ENCODE results near the gene MBD4. TPM values are rescaled to one million over a fixed set of nuclear protein-coding genes. Genes with fewer than 3 reads are reported as not detected.

Gene MBD4
- total RNA-seq: 30.0 and 38.7 TPM in 2 replicates

DNA sequence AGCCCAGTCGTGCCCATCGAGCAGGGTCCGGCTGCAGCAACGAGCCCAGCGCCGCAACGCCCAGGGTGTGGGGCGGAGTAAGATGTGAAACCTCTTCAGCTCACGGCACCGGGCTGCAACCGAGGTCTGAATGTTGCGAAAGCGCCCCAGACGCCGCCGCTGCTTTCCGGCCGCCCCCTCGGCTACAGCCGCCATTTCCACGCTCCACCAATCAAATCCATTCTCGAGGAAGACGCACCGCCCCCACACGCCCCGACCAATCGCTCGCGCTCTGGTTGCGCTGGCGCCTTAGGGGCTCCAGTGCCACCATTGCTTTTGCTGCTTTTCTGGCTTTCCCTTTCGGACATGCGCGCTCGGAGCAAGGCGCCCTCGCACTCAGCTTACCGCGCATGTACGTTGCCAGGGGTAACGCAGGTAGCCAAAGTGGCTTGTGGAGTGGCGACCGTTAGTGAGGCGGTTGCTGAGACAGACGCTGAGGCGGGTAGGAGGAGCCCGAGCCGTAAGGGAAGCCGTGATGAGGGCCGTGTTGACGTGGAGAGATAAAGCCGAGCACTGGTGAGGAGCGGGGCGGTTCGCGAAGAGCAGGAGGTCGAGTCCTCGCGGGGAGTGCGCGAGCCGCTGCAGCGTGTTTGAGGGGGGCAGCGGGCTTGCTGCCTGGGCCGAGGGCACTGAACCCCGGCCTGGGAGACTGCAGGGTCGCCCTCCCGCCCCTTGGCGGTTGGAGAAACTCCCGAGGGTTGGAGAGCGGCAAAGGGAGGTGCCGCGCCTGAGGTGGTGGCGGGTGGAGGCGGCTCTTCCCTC is at the start of gene MBD4, which contains the start of gene IFT122:
MBD4 (minus strand) TSS at position 132 of the 801 bp plus-strand sequence; CDS start at position 17, 115 bp downstream.
IFT122 (plus strand) TSS at position 408 of the 801 bp plus-strand sequence; CDS start at position 515, 107 bp downstream.

DNA sequence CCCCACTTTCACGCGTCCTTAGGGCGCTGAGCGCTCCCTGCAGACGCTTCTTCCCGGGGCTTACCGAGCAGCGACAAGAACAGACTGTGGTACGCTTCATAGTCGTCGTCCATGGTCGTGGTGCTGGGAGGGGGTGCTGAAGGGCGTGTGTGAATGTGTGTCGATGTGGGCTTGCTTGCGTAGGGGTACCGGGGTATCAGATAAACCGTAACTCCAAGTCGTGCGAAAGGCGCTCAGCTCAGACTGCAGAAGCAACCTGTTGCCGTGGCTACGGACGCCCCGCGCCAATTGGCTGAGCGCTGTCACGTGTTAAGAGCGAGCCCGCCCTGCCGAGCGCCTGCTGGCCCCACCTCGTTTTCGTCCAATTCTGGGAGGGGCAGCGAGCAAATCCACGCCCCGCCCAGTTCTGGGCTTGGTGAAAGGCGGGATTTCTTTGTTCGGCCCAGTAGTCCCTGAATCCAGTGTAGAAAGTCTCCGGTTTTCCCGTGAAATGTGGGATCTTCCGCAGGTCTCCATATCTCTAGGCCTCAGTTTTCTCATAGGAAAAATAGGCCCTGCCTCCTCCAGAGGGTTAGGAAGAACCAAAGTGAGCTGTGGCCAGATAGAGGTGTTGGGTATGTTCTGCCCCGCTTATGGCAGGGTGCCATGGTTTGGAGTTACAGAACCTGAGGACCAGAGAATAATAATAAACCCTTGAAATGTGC is 11.2 kb downstream of the MBD4 start, which contains the start of gene EFCAB12:
EFCAB12 (minus strand) TSS at position 261 of the 704 bp plus-strand sequence; CDS start at position 113, 148 bp downstream.

Other genes starting within 250 kb of the MBD4 start
- 502 and 503 TPM in 2 replicates for gene COPG1, start 190.3 kb downstream of the MBD4 start, total RNA-seq
- gene HMCES, start 161.1 kb downstream of the MBD4 start, total RNA-seq: 15.8 and 16.1 TPM in 2 replicates
- under 0.01 and 0.09 TPM in 2 replicates for gene EFCAB12, start 11.3 kb downstream of the MBD4 start, total RNA-seq
- gene IFT122, start 276 bp upstream of the MBD4 start, total RNA-seq: 20.2 and 26.9 TPM in 2 replicates
- gene RHO, start 88.7 kb upstream of the MBD4 start, total RNA-seq: not detected in 2 replicates
- gene H1-8, start 103.2 kb upstream of the MBD4 start, total RNA-seq: not detected in 2 replicates
- gene PLXND1, start 166.7 kb upstream of the MBD4 start, total RNA-seq: 38.5 and 64.3 TPM in 2 replicates